Natural killer cell treated with Interleukin-12 subunit alpha and Interleukin-12 subunit beta and Interleukin-15 and Interleukin-18, amount 100 ng/mL, for 72 hours (primary cell): ENCODE data around the gene FXR1. TPM values are rescaled to one million over a fixed set of nuclear protein-coding genes. Genes with fewer than 3 reads are reported as not detected.
"Not testable (repeated sequence)": the region's sequence is repeated elsewhere in the genome, so short reads cannot be mapped to it uniquely, and the experiment has no call there.

Experiments
- ATAC-seq, 2 donors: fragments of 150-1000 bp; cut with Tn5 transposase in 1 of 2; sonication (Bioruptor Pico), chemical (Tn5 transposase) in 1 of 2; 2 replicates each; pipeline ENCODE4 v1.10.0; 2021
- DNase-seq: peaks from one replicate; pipeline ENCODE4 v3.0.0; 2022; ENCODE audit warnings: low spot score
- H3K27ac Mint-ChIP-seq, 2 donors: 1 replicate in 1 of 2; 2 replicates in 1 of 2; pipeline ENCODE4 v1.8.0; 2022; ENCODE audit warnings: mixed read lengths in 2 of 2, mild to moderate bottlenecking in 1 of 2, moderate library complexity in 1 of 2
- H3K27me3 Mint-ChIP-seq, 2 donors: 1 replicate in 1 of 2; 2 replicates in 1 of 2; pipeline ENCODE4 v1.8.0; 2022; ENCODE audit warnings: mixed read lengths in 2 of 2
- H3K36me3 Mint-ChIP-seq: one replicate; pipeline ENCODE4 v1.8.0; 2022; ENCODE audit warnings: mixed read lengths
- H3K4me1 Mint-ChIP-seq, 2 donors: 1 replicate in 1 of 2; 2 replicates in 1 of 2; pipeline ENCODE4 v1.8.0; 2022; ENCODE audit warnings: low read depth in 2 of 2, mixed read lengths in 2 of 2, mild to moderate bottlenecking in 1 of 2
- H3K4me3 Mint-ChIP-seq: one replicate; pipeline ENCODE4 v1.8.0; 2022; ENCODE audit warnings: mixed read lengths
- H3K9me3 Mint-ChIP-seq: 2 replicates; pipeline ENCODE4 v1.8.0; 2022; ENCODE audit warnings: mixed read lengths
- total RNA-seq, 2 donors: library from RNA; stranded (reverse); gene quantifications; one replicate each; pipeline ENCODE4 v1.2.3, GENCODE V29; 2022

Gene FXR1
- total RNA-seq, 2 donors from 2014 or later: 121 to 158 TPM

GRCh38 chr3:180962530-180962929, 50.1 kb downstream of the FXR1 start:
- Mint-ChIP-seq H3K4me3 (no peak overlapping the region), H3K9me3 (no peaks in the 10 kb centered on the region), H3K4me1 (peaks cover 9 to 12% of the 10 kb centered on the region in 2 donors), H3K27me3 (no peaks in the 10 kb centered on the region), H3K27ac (no peak overlapping the region), H3K36me3 (peaks cover 36% of the 10 kb centered on the region)
- DNase-seq (no peak), ATAC-seq (no peak)

GRCh38 chr3:180970931-180971330, 58.5 kb downstream of the FXR1 start:
- DNase-seq (no peak), ATAC-seq (no peak)
- Mint-ChIP-seq H3K27ac (peak overlapping the region in 1 of 2 donors; percentile 31), H3K36me3 (peaks cover 18% of the 10 kb centered on the region), H3K4me1 (peaks cover 0 to 3% of the 10 kb centered on the region in 2 donors), H3K4me3 (no peak overlapping the region), H3K27me3 (no peaks in the 10 kb centered on the region), H3K9me3 (no peaks in the 10 kb centered on the region)

- Mint-ChIP-seq H3K36me3 (peaks cover 6% of the 10 kb centered on the region), H3K4me1 (peaks cover 0 to 3% of the 10 kb centered on the region in 2 donors)
These were observed 61.1 kb downstream of the FXR1 start for GRCh38 chr3:180973543-180973942.

DNA sequence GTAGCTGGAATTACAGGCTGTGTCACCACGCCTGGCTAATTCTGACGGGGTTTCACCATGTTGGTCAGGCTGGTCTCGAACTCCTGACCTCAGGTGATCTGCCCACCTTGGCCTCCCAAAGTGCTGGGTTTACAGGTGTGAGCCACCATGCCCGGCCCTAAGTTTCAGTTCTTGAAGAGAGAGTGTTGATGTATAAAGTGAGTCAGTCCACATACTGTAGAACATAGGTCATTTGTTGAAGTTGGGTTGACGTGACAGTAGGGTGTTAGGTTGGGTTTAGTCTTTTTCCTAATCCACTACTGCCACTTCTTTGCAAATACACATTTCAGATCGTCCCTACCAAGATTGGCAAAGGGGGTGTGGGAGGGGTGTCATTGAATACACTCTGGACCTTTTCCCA, 61.8 kb downstream of the FXR1 start:
- ATAC-seq (peak in 1 of 2 donors; percentile 59), DNase-seq (no peak)
- no peaks in the 10 kb centered on the region for H3K9me3 Mint-ChIP-seq
- peaks cover 0 to 3% of the 10 kb centered on the region in 2 donors for H3K4me1 Mint-ChIP-seq
- no peaks in the 10 kb centered on the region for H3K27me3 Mint-ChIP-seq
- peaks cover 5% of the 10 kb centered on the region for H3K36me3 Mint-ChIP-seq
- peak overlapping the region in 1 of 2 donors; percentile 50 for H3K27ac Mint-ChIP-seq
- H3K4me3 Mint-ChIP-seq: no peak overlapping the region

More at GRCh38 chr3:180973543-180973942, 61.1 kb downstream of the FXR1 start:
- Mint-ChIP-seq H3K27me3 (no peaks in the 10 kb centered on the region), H3K4me3 (no peak overlapping the region), H3K9me3 (no peaks in the 10 kb centered on the region), H3K27ac (peak overlapping the region; percentile 60 to 65)
- ATAC-seq (peak in 1 of 2 donors; percentile 62), DNase-seq (no peak)

GRCh38 chr3:180977498-180977897, 65.0 kb downstream of the FXR1 start:
- no peak for DNase-seq
- ATAC-seq: no peak
- Mint-ChIP-seq H3K4me1 (peaks cover 0 to 3% of the 10 kb centered on the region in 2 donors), H3K9me3 (no peaks in the 10 kb centered on the region), H3K4me3 (no peak overlapping the region), H3K27me3 (no peaks in the 10 kb centered on the region), H3K27ac (no peak overlapping the region), H3K36me3 (peaks cover 5% of the 10 kb centered on the region)

DNA sequence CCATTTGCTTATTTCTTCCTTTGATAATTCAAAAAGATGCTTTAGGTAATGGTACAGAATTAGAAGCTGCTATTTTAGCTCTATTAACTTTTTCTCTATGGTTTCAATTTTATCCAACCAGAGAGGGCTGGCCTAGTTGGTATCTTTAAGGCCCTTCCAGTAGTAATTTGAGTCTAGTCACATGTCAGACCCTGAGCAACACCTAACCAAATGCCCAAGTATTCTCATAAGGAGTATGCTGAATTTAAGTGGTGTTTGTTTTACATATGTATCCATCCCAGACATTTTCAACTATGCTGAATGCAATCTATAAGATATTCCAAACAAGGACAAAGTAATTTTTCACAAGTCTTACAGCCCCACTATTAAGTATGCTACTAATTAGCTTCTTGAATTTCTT, 67.5 kb downstream of the FXR1 start:
- peaks cover 5% of the 10 kb centered on the region for H3K36me3 Mint-ChIP-seq
- no peak for ATAC-seq
- H3K27me3 Mint-ChIP-seq: no peaks in the 10 kb centered on the region
- H3K27ac Mint-ChIP-seq: no peak overlapping the region
- DNase-seq: no peak
- H3K4me3 Mint-ChIP-seq: no peak overlapping the region
- no peaks in the 10 kb centered on the region for H3K4me1 Mint-ChIP-seq
- H3K9me3 Mint-ChIP-seq: no peaks in the 10 kb centered on the region

DNA sequence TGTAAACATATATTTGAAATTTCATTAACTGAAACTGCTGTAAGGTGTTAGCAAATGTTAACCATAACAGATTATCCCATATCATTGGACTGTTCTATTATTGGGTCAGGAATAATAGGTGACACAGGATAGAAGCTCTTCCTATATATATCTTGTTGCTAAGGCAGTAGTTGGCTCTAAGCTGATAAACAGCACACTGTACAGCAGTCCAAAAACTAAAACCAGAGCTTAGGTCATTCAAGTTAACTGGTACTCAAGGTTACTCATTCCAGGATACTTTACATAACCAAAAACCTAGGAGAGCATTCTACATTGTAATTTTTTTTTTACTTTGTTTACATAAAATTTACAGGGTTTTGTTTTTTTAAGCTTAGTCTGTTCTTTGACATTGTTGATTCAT, 68.1 kb downstream of the FXR1 start:
- no peaks in the 10 kb centered on the region for H3K4me1 Mint-ChIP-seq
- H3K27me3 Mint-ChIP-seq: no peaks in the 10 kb centered on the region
- H3K27ac Mint-ChIP-seq: no peak overlapping the region
- peaks cover 5% of the 10 kb centered on the region for H3K36me3 Mint-ChIP-seq
- no peak overlapping the region for H3K4me3 Mint-ChIP-seq
- no peaks in the 10 kb centered on the region for H3K9me3 Mint-ChIP-seq
- peak in 1 of 2 donors; percentile 51 for ATAC-seq
- DNase-seq: no peak

GRCh38 chr3:180981912-180982311, 69.4 kb downstream of the FXR1 start:
- H3K9me3 Mint-ChIP-seq: no peaks in the 10 kb centered on the region
- H3K4me1 Mint-ChIP-seq: peaks cover 0 to 2% of the 10 kb centered on the region in 2 donors
- ATAC-seq (no peak), DNase-seq (no peak)
- no peaks in the 10 kb centered on the region for H3K27me3 Mint-ChIP-seq
- no peaks in the 10 kb centered on the region for H3K36me3 Mint-ChIP-seq
- no peak overlapping the region for H3K4me3 Mint-ChIP-seq
- H3K27ac Mint-ChIP-seq: peak overlapping the region in 1 of 2 donors; percentile 31

GRCh38 chr3:180983136-180983535, 70.7 kb downstream of the FXR1 start:
- Mint-ChIP-seq H3K27ac (peak overlapping the region; percentile 21 to 31), H3K27me3 (no peaks in the 10 kb centered on the region), H3K4me3 (no peak overlapping the region), H3K4me1 (peaks cover 8 to 11% of the 10 kb centered on the region in 2 donors), H3K36me3 (no peaks in the 10 kb centered on the region), H3K9me3 (no peaks in the 10 kb centered on the region)
- DNase-seq (no peak), ATAC-seq (no peak)

DNA sequence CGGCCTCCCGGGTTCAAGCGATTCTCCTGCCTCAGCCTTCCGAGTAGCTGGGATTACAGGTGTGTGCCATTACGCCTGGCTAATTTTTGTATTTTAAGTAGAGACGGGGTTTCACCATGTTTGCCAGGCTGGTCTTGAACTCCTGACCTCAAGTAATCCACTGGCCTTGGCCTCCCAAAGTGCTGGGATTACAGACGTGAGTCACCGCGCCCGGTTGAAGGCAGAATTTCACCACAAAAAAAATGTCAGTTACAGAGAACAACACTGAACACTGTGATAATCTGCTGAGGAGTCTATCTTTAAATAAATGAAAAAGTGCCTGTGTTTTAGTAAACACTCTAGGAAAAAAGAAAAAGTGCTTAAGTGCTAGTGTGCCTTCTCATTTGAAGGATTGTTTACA, 73.9 kb downstream of the FXR1 start:
- H3K27me3 Mint-ChIP-seq, H3K9me3 Mint-ChIP-seq, H3K4me3 Mint-ChIP-seq, DNase-seq, ATAC-seq, H3K36me3 Mint-ChIP-seq: not testable (repeated sequence)
- peaks cover 12 to 35% of the 10 kb centered on the region in 2 donors for H3K4me1 Mint-ChIP-seq
- H3K27ac Mint-ChIP-seq: peak overlapping the region in 1 of 2 donors; percentile 12

DNA sequence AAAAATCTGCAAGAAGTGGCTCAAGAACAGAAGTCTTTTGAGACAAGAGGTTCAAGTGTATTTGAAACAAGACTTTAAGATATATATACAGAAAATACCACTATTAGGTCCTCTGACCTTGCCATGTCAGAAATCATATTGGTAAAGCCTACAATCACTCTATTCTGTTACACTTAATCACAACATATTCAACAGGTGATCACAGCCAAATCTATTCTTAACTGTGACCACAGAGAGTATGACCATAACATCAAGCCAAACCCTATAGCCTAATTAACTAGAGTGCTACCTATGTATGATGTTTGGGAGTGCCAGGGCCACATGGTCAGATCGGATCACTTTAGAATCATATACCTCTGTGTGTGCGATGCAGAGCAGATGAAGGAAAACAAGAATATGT, 74.9 kb downstream of the FXR1 start:
- no peaks in the 10 kb centered on the region for H3K36me3 Mint-ChIP-seq

GRCh38 chr3:180989291-180990163, 77.1 kb downstream of the FXR1 start, which contains the start of gene DNAJC19:
Gene DNAJC19, minus strand, starts transcription at chr3:180989736. Its CDS starts 134 bp downstream, at chr3:180989602.
- Mint-ChIP-seq H3K27ac (peak within 1 kb of the TSS; percentile 87 to 94), H3K36me3 (no peaks in the 10 kb centered on the region), H3K4me1 (peaks cover 12 to 37% of the 10 kb centered on the region in 2 donors), H3K4me3 (peak within 1 kb of the TSS; percentile 95), H3K27me3 (peaks cover 11 to 12% of the 10 kb centered on the region in 2 donors), H3K9me3 (no peaks in the 10 kb centered on the region)
- ATAC-seq (peak; percentile 98), DNase-seq (peak; percentile 92)

More for the DNA sequence above, 74.9 kb downstream of the FXR1 start:
- ATAC-seq: no peak
- H3K9me3 Mint-ChIP-seq: no peaks in the 10 kb centered on the region
- H3K27ac Mint-ChIP-seq: peak overlapping the region; percentile 25 to 94
- peak overlapping the region; percentile 37 for H3K4me3 Mint-ChIP-seq
- H3K4me1 Mint-ChIP-seq: peaks cover 12 to 37% of the 10 kb centered on the region in 2 donors
- DNase-seq: no peak
- H3K27me3 Mint-ChIP-seq: no peaks in the 10 kb centered on the region

DNA sequence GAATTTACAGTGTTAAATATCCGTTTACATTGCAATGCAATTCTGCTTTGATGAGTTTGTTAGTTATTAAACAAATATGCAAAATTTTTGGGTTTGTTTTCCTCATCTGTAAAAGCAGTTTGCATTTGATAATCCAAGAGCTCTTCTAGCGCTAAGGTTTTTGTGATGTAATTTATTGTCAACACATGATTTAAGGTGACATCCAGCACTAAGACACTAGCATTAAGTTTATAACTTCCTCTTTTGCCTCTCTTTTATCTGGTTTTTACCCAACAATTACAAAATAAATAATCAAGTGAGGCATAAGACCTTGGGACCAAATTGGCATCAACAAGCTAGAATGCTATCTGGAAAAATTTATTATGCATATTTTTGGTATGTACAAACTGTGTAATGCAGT, 78.0 kb downstream of the FXR1 start:
- H3K27ac Mint-ChIP-seq: peak overlapping the region; percentile 87 to 94
- no peaks in the 10 kb centered on the region for H3K36me3 Mint-ChIP-seq

DNA sequence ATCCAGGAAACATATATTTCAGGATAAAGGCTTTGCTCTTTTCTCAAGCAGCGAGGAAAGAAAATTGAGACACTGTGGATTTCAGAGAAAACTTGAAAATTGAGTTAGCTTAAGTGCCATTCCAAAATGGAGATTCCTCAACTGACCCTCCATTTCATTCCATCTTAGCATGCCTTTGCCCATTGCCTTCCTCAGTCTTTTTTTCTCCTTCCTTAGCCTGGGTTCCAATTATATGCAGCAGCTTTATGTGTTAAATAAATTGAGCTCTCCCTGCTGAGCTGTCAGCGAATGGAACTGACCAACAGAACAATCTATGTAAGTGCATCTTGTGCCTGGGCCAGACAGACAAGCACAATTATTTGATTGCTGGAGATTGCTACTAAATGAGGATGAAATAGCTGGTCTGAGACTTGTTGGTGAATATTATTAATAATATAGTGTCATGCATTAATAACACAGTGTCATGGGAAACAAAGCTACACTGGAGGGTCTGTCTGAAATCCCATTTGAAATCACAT, 84.0 kb downstream of the FXR1 start:
- ATAC-seq (no peak), DNase-seq (no peak)
- peaks cover 31 to 49% of the 10 kb centered on the region in 2 donors for H3K27me3 Mint-ChIP-seq
- peaks cover 12% of the 10 kb centered on the region for H3K36me3 Mint-ChIP-seq
- no peak overlapping the region for H3K4me3 Mint-ChIP-seq
- H3K27ac Mint-ChIP-seq: no peak overlapping the region
- peaks cover 9% of the 10 kb centered on the region for H3K9me3 Mint-ChIP-seq
- peaks cover 0 to 1% of the 10 kb centered on the region in 2 donors for H3K4me1 Mint-ChIP-seq

More for the DNA sequence above, 78.0 kb downstream of the FXR1 start:
- DNase-seq: no peak
- no peaks in the 10 kb centered on the region for H3K9me3 Mint-ChIP-seq
- no peak for ATAC-seq
- H3K4me1 Mint-ChIP-seq: peaks cover 12 to 37% of the 10 kb centered on the region in 2 donors
- peak overlapping the region; percentile 95 for H3K4me3 Mint-ChIP-seq
- H3K27me3 Mint-ChIP-seq: peaks cover 14 to 22% of the 10 kb centered on the region in 2 donors
